Activated CD8-positive, alpha-beta T cell treated with anti-CD3 and anti-CD28 coated beads, Interleukin-2, amount 10 ng/mL, durations not matched to agents 7 days and 5 days (primary cell): Measurements from ENCODE around the gene ITPK1. TPM values are rescaled to one million over a fixed set of nuclear protein-coding genes. Genes with fewer than 3 reads are reported as not detected.
A peak's percentile ranks its signal among the peaks of the same experiment; 100 is the strongest.

Experiments used
- ATAC-seq: fragments of 150-1000 bp; cut with Tn5 transposase; one replicate; pipeline ENCODE4 v1.10.0; 2021; ENCODE audit warnings: moderate library complexity
- CTCF ChIA-PET: fragments of 350-600 bp; sonication (Branson Sonifier 250); formaldehyde crosslinking; loops from one replicate; lab custom pipeline; 2021; ENCODE audit warnings: antibody characterized with exemption; lab: Charles Lee
- POLR2A ChIA-PET: fragments of 350-600 bp; sonication (Branson Sonifier 250); formaldehyde crosslinking; loops from one replicate; lab custom pipeline; 2021; ENCODE audit warnings: antibody characterized with exemption; lab: Charles Lee
- DNase-seq: peaks from one replicate; pipeline ENCODE4 v3.0.0-alpha.2; 2020
- H3K27ac Mint-ChIP-seq: one replicate; pipeline ENCODE4 v1.8.0; 2021; ENCODE audit warnings: mild to moderate bottlenecking, mixed read lengths
- H3K27me3 Mint-ChIP-seq: one replicate; pipeline ENCODE4 v1.8.0; 2021; ENCODE audit warnings: low read depth, mixed read lengths
- H3K36me3 Mint-ChIP-seq: one replicate; pipeline ENCODE4 v1.8.0; 2021; ENCODE audit warnings: low read depth, mixed read lengths
- H3K4me1 Mint-ChIP-seq: one replicate; pipeline ENCODE4 v1.8.0; 2021; ENCODE audit warnings: low read depth, mixed read lengths
- H3K4me3 Mint-ChIP-seq: one replicate; pipeline ENCODE4 v1.8.0; 2021; ENCODE audit warnings: mild to moderate bottlenecking, mixed read lengths
- H3K9me3 Mint-ChIP-seq: one replicate; pipeline ENCODE4 v1.8.0; 2022; ENCODE audit warnings: mixed read lengths; ENCODE audit not compliant: insufficient read depth
- total RNA-seq, 2 experiments: library from RNA; stranded (reverse); gene quantifications; one replicate each; pipeline ENCODE4 v1.2.3, GENCODE V29; 2021

ITPK1 gene
- total RNA-seq, 2 experiments from 2014 or later, result 103 to 107 TPM

DNA sequence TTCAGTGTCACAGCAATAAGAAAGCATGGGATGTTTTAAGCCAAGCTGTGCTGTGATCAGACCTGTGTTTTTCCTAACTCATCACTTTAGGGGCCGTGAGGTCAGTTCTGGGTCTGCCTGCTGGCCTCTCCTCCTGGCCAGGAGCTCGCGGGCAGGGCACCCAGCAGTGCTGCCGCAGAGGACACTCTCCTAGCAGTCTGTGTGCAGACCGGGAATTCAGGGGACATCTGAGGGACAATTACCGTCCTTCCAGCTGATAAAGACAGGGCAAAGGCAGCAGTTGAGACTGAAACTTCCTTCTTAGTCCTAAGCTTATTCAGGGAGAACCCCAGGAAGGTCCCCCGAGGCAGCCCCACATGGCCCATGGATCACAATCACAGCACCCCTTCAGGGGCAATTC lies 103.2 kb downstream of the ITPK1 start:
- peaks cover 4% of the 10 kb centered on the region for H3K36me3 Mint-ChIP-seq
- DNase-seq (no peak), ATAC-seq (no peak)
- H3K27ac Mint-ChIP-seq, result peak overlapping the region; percentile 20
- H3K4me3 Mint-ChIP-seq, result no peak overlapping the region
- peaks cover 20% of the 10 kb centered on the region for H3K4me1 Mint-ChIP-seq
- CTCF ChIA-PET, result interaction anchor here (0.8 to 2.5 kb wide), 2 partner anchors 22 to 101 kb away, joined by 3 to 9 read pairs; no protein-coding TSS in a partner anchor
- POLR2A ChIA-PET, result no interaction called here
- no peaks in the 10 kb centered on the region for H3K27me3 Mint-ChIP-seq
- H3K9me3 Mint-ChIP-seq, result no peaks in the 10 kb centered on the region

DNA sequence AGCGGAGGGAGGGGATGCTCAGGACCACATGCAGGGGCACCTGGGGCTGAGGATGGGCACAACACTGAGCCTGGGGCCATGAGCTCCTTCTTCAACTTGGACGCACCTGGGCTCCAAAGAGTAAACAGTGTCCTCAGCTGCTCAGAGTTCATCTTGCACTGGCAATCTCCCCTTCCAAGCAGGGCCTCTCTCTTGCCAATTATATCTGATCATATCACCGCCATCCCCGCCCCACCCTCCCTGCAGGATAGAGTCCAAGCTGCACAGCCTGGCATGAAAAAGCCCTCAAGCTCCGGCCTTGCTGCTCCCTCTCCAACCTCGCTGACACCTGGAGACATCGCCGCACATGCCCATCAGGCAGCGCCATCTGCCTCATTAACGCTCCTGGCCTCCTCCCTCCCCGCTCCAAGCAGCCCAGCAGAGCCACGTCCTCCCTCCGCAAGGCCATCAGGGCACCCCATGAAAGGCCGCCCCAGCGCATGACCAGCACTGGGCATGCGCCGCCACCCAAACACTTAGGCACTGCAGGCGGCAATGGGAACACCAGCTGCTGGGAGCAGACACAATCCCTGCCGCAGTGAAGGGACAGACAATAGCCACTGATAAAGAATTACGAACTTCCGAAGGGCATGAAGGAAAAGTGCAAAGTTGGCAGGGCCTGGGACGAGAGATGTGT lies 103.9 kb downstream of the ITPK1 start:
- Mint-ChIP-seq H3K9me3 (no peaks in the 10 kb centered on the region), H3K27ac (no peak overlapping the region), H3K36me3 (peaks cover 4% of the 10 kb centered on the region), H3K4me3 (no peak overlapping the region), H3K4me1 (peaks cover 21% of the 10 kb centered on the region), H3K27me3 (no peaks in the 10 kb centered on the region)
- ATAC-seq (no peak), DNase-seq (no peak)
- POLR2A ChIA-PET, result interaction anchor here (0.6 kb wide), 1 partner anchor 15 kb away, joined by 3 read pairs; no protein-coding TSS in a partner anchor
- CTCF ChIA-PET, result interaction anchor here (0.8 to 2.5 kb wide), 3 partner anchors 22 to 102 kb away, joined by 3 to 9 read pairs (median 3); no protein-coding TSS in a partner anchor

DNA sequence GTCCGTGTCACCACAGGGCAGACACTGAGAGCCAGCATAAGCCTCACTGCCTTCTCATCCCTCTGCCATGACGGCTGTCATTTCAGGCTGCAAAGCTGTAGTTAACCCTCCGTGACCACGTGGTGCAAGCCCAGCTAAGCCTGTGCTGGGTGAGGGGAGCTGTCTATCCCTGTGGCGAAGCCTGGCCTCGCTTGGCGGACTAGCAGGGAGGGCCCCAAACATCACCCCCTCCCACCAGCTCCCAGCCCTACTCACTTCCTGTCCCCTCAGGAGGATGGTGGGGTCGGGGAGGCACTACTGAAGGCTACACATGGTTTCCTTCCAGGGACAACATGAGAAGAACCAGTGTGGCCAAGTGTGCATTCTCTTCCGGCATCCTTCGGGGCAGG lies 104.6 kb downstream of the ITPK1 start:
- POLR2A ChIA-PET, result interaction anchor here (0.6 kb wide), 1 partner anchor 14 kb away, joined by 3 read pairs; no protein-coding TSS in a partner anchor
- ATAC-seq, result no peak
- CTCF ChIA-PET, result interaction anchor here (0.8 to 2.5 kb wide), 2 partner anchors 22 to 102 kb away, joined by 3 to 9 read pairs; no protein-coding TSS in a partner anchor

DNA sequence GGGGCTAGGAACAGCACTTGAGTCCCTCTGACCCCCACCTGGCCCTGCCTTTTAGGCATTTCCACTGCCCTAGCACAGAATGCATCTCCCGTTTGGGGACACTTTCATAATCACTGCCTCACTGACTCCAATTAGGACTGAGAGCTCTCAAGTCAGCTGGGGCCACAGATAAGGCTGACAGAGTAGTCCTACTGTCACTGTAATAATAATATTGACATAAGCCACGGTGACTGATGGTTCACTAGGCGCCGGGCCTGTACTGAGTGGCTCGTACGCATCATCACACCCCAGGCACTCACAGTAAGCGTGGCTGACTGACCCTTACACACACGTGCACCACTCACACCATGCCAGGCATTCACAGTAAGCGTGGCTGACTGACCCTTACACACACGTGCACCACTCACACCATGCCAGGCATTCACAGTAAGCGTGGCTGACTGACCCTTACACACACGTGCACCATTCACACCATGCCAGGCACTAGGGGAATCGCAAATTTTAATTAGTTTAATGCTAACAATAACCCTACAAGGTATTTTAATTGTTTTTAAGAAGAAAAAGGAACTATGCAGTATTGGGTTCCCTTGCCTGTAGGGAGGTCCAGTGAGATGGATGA lies 105.1 kb downstream of the ITPK1 start:
- ChIA-PET CTCF (interaction anchor here (2.5 kb wide), 1 partner anchor 103 kb away, joined by 9 read pairs; no protein-coding TSS in a partner anchor), POLR2A (no interaction called here)
- no peak for DNase-seq
- no peak overlapping the region for H3K4me3 Mint-ChIP-seq
- no peaks in the 10 kb centered on the region for H3K27me3 Mint-ChIP-seq
- no peak overlapping the region for H3K27ac Mint-ChIP-seq
- ATAC-seq, result no peak
- H3K36me3 Mint-ChIP-seq, result peaks cover 4% of the 10 kb centered on the region
- H3K4me1 Mint-ChIP-seq, result peaks cover 22% of the 10 kb centered on the region
- no peaks in the 10 kb centered on the region for H3K9me3 Mint-ChIP-seq

More for the DNA sequence above, 104.6 kb downstream of the ITPK1 start:
- Mint-ChIP-seq H3K4me3 (no peak overlapping the region), H3K27me3 (no peaks in the 10 kb centered on the region), H3K4me1 (peaks cover 22% of the 10 kb centered on the region), H3K36me3 (peaks cover 4% of the 10 kb centered on the region), H3K27ac (no peak overlapping the region), H3K9me3 (no peaks in the 10 kb centered on the region)
- DNase-seq, result no peak

DNA sequence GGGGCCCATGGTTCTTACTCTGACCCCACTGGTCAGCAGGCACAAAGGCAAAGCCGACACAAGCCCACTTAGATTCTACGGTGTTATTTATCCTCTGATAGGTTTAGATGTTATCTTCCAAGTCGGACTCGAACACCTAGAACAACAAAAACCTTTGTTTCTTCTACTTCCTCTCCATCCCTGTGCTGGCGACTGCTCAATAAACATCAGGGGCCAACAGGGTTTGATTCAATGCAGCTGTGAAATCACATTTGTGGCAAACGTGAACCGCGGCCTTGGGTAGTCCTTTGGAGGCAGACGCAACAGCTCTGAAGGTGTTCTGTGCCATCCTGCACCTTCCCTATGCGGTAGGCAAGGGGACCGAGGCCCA lies 105.6 kb downstream of the ITPK1 start:
- Mint-ChIP-seq H3K4me3 (no peak overlapping the region), H3K36me3 (peaks cover 5% of the 10 kb centered on the region), H3K27ac (no peak overlapping the region), H3K4me1 (peaks cover 22% of the 10 kb centered on the region), H3K9me3 (no peaks in the 10 kb centered on the region), H3K27me3 (no peaks in the 10 kb centered on the region)
- ChIA-PET POLR2A (no interaction called here), CTCF (interaction anchor here (2.5 kb wide), 1 partner anchor 103 kb away, joined by 9 read pairs; no protein-coding TSS in a partner anchor)
- DNase-seq (no peak), ATAC-seq (no peak)

DNA sequence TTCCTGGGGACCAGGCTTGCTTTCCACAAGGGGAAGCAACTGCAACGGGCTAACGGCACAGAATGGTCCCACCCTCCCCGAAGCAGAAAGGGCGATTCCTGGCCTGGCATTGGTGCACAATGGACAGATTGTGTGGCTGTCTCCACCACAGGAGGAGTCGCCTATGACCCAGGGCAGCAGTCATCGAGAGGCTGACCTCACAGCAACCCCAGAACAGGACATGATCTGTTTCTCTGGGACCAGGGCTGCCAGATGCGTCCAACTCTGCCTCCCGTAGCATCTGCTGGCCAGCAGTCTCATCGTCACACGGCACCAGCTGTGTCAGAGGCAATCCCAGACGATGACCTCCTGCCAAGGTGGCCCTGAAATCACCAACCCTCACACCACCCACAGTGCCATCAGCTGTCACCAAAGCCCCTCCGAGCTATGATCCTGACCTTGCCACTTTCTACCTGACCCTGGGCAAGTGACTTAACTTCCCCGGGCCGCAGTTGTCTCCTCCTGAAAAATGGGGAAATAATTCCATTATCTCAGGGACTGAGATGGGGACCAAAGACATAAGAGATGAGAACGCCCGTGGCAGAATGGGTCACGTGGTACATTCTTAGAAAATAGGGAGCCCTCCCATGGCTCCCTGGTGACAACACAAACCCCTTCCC lies 106.1 kb downstream of the ITPK1 start:
- POLR2A ChIA-PET, result no interaction called here
- no peak for ATAC-seq
- CTCF ChIA-PET, result no interaction called here

DNA sequence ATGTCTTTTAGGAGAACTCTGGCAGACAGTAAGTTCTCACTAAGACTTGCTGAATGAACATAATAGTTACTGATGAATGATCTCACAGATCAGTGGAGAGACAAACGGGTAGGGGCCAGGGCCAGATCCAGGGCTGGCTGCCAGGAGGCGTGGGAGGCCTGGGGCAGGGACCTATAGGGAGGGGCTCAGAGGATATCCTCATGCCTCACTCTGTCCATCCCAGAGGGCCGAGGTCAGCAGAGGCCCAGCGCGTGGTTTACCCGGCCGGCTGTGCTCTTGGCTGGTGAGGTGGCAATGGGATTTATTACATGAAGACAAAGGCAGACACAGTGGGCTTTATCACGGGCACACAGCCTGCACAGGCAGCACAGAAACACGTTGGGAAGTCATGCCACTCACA lies 107.3 kb downstream of the ITPK1 start:
- peaks cover 4% of the 10 kb centered on the region for H3K36me3 Mint-ChIP-seq
- no peak for DNase-seq
- POLR2A ChIA-PET, result no interaction called here
- H3K4me1 Mint-ChIP-seq, result peaks cover 21% of the 10 kb centered on the region
- H3K27me3 Mint-ChIP-seq, result no peaks in the 10 kb centered on the region
- H3K9me3 Mint-ChIP-seq, result no peaks in the 10 kb centered on the region
- CTCF ChIA-PET, result no interaction called here
- no peak overlapping the region for H3K4me3 Mint-ChIP-seq
- H3K27ac Mint-ChIP-seq, result no peak overlapping the region
- no peak for ATAC-seq

More for the DNA sequence above, 106.1 kb downstream of the ITPK1 start:
- no peaks in the 10 kb centered on the region for H3K9me3 Mint-ChIP-seq
- DNase-seq, result no peak
- no peaks in the 10 kb centered on the region for H3K27me3 Mint-ChIP-seq
- peaks cover 22% of the 10 kb centered on the region for H3K4me1 Mint-ChIP-seq
- no peak overlapping the region for H3K4me3 Mint-ChIP-seq
- H3K27ac Mint-ChIP-seq, result no peak overlapping the region
- H3K36me3 Mint-ChIP-seq, result peaks cover 2% of the 10 kb centered on the region

DNA sequence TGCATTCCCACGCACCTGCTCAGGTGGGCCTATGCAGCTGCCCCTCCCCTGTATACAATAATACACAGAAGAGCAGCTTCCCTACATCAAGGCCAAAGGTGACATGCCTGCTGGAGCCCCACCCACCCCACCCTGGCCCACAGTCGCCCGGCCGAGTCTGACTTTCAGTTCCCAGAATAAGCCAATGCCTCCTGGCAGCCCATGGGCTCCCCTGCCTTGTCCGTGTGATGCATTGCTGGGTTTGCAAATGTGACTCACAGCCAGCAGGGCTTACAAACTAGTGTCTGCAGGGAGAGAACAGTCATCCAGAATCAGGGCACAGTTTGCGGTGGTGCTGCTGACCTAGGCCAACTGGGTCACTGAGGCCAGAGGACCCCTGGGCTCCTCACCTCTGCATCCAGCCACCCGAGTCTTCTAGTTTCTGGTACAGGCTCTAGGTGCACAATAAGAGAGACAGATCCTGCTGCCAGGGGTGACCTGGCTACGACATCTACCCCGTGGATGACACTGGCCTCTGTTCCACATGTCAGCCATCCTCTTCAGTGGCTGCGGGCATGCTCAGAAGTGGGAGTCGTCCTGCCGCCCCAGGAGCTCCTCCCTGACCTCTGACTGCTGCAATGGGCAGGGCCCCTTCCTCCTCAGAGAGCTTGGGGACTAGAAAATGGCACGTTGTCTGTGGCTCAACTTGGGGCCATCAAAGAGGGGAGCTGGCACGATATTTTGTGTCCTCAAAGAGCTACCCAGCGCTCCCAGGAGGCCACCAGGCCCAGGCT lies 108.3 kb downstream of the ITPK1 start:
- Mint-ChIP-seq H3K9me3 (no peaks in the 10 kb centered on the region), H3K36me3 (peaks cover 4% of the 10 kb centered on the region), H3K27me3 (no peaks in the 10 kb centered on the region), H3K27ac (no peak overlapping the region), H3K4me3 (no peak overlapping the region), H3K4me1 (peaks cover 25% of the 10 kb centered on the region)
- POLR2A ChIA-PET, result no interaction called here
- DNase-seq (no peak), ATAC-seq (no peak)
- CTCF ChIA-PET, result no interaction called here

DNA sequence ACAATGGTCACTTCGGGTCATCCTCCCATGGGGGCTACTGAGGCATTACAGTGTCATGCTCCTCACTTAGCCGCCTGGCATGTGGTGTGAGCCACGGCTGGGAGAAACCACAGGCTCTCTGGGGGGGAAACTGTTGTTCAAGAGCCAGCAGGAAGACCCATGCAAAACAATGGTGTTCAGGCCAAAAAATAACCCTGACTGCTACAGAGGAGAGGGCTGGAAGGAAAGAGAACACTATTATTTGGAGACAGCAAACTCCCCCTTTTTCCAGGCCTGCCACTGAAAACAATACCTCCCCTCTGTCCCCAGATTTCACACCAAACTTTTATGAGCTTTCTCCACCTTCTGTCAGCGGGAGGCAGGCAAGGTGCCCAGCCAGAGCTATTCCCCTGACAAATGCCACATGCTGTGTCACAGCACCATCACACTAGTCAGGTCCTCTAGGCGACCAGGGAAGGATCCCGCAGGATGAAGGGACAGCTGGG lies 109.1 kb downstream of the ITPK1 start:
- ATAC-seq (no peak), DNase-seq (no peak)
- Mint-ChIP-seq H3K27ac (peak overlapping the region; percentile 15), H3K27me3 (no peaks in the 10 kb centered on the region), H3K9me3 (no peaks in the 10 kb centered on the region), H3K4me1 (peaks cover 20% of the 10 kb centered on the region), H3K4me3 (no peak overlapping the region), H3K36me3 (peaks cover 4% of the 10 kb centered on the region)
- POLR2A ChIA-PET, result no interaction called here
- CTCF ChIA-PET, result no interaction called here

DNA sequence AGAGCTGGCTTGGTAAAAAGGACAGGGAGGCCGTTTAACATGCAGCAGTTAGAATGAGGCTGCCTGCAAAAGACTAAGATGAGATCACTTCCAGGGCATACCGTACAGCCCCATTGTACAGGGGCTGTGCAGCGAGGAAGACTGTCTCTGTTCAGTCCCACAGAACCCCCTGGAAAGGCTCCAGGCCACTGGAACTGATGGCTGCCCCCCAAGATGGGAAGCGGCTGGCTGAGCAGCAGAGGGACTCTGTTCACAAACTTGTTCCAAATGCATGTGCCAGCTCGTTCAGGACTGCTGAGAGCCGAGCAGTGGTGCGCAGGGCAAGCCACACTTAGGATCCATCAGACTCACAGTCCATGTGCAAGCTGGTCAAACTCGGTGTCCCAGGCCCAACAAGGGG lies 109.9 kb downstream of the ITPK1 start:
- H3K4me1 Mint-ChIP-seq, result peaks cover 18% of the 10 kb centered on the region
- H3K9me3 Mint-ChIP-seq, result no peaks in the 10 kb centered on the region
- H3K27ac Mint-ChIP-seq, result no peak overlapping the region
- ChIA-PET POLR2A (no interaction called here), CTCF (no interaction called here)
- no peak overlapping the region for H3K4me3 Mint-ChIP-seq
- H3K36me3 Mint-ChIP-seq, result peaks cover 4% of the 10 kb centered on the region
- DNase-seq (no peak), ATAC-seq (no peak)
- H3K27me3 Mint-ChIP-seq, result no peaks in the 10 kb centered on the region

DNA sequence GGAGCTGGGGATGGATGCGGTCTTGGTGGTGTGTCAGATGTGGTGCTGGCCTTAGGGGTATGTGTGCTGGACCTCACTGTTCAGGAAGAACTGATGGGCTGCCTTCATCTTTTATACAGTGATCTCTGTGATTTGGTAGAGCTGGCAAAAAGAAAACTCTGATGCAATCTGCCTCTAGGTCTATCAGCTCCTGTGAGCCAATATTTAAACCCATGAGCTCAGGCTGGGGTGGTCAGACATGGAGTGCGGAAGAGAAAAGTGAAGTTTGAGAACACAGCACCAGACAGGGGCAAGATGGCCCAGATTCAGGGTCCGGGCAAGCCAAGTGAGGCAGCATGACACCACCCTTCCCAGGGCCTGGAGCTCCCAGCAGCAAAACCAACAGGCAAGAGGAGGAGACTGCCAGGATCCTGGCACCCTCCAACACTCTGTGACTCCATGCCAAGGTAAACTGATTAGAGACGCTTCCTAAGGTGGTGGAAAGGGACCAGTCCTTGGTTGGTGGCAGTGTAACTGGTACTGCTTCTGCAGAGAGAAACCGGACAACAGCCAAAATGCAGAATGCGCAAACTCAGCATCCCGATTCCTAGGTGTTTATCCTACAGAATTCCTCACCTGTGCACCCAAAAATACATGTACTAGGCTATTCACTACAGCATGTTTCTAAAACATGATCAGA lies 110.5 kb downstream of the ITPK1 start:
- no peak for ATAC-seq
- Mint-ChIP-seq H3K9me3 (no peaks in the 10 kb centered on the region), H3K4me3 (no peak overlapping the region), H3K36me3 (peaks cover 4% of the 10 kb centered on the region), H3K4me1 (peaks cover 18% of the 10 kb centered on the region), H3K27me3 (no peaks in the 10 kb centered on the region), H3K27ac (peak overlapping the region; percentile 5)
- ChIA-PET POLR2A (no interaction called here), CTCF (no interaction called here)
- DNase-seq, result no peak
